HL-60 (cell line): Measurements from ENCODE around the gene OSBPL6.
"Not testable (repeated sequence)": the region's sequence is repeated elsewhere in the genome, so short reads cannot be mapped to it uniquely, and the experiment has no call there.

ENCODE experiments used
- DNase-seq, 2 experiments: peaks; one replicate each; pipeline ENCODE4 v3.0.0-alpha.2; 2010 to 2020; ENCODE audit warnings: low read depth in 1 of 2, low spot score in 1 of 2
- H3K27ac ChIP-seq: fragments of 250-450 bp; sonication (Bioruptor Pico); replicated peaks from 2 replicates; pipeline ENCODE4 v1.5.1; 2020; ENCODE audit warnings: mild to moderate bottlenecking, moderate library complexity
- H3K27me3 ChIP-seq: fragments of 250-450 bp; sonication (Bioruptor Pico); 2 replicates; pipeline ENCODE4 v1.5.1; 2021; ENCODE audit warnings: mild to moderate bottlenecking, moderate library complexity; ENCODE audit not compliant: insufficient read depth, poor library complexity, severe bottlenecking
- H3K4me3 ChIP-seq: replicated peaks from 2 replicates; pipeline ENCODE4 v1.5.1; 2011; ENCODE audit warnings: mild to moderate bottlenecking, control low read depth, low read length; ENCODE audit not compliant: insufficient read depth
- GABPA ChIP-seq: IDR thresholded peaks from 2 replicates; pipeline ENCODE4 v1.6.1; 2012; ENCODE audit warnings: low read depth
- POLR2AphosphoS5 ChIP-seq: IDR thresholded peaks from 2 replicates; pipeline ENCODE4 v1.6.1; 2012; ENCODE audit warnings: low read depth
- SPI1 ChIP-seq: IDR thresholded peaks from 2 replicates; pipeline ENCODE4 v1.6.1; 2012; ENCODE audit warnings: low read depth, mild to moderate bottlenecking, borderline replicate concordance
- TF ChIP-seq, protein P1 (sequence below): IDR thresholded peaks from one replicate; pipeline ENCODE4 v1.5.1; 2011; ENCODE audit warnings: low read length, control low read depth, inconsistent platforms; ENCODE audit not compliant: insufficient read depth
- TF ChIP-seq, protein P2 (sequence below): IDR thresholded peaks from 2 replicates; pipeline ENCODE4 v1.6.1; 2012; ENCODE audit warnings: low read depth; ENCODE audit not compliant: insufficient replicate concordance

Gene OSBPL6

DNA sequence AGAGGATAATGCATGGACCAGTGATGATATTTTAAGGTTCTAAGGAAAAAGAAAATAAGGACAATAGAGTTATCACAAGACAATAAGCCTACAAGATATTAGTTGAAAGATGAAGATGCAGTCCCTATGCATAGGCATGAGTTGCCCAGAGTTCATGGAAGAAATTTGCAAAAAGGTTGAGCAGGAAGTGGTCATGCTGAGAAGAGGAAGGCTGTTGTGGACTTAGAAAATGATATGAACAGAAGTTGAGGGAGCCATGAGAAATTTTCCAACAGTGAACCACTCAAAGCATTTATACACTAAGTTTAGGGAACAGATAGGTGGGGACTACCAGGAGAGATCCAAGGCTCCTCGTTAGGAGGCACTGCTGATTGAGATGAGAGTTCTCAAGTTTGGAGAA, 3.5 kb downstream of the OSBPL6 start:
- Histone ChIP-seq H3K27me3 (peaks cover 39% of the 10 kb centered on the region), H3K27ac (no peak overlapping the region), H3K4me3 (no peak overlapping the region)
- no peak for DNase-seq
- no peak for TF ChIP-seq POLR2AphosphoS5

DNA sequence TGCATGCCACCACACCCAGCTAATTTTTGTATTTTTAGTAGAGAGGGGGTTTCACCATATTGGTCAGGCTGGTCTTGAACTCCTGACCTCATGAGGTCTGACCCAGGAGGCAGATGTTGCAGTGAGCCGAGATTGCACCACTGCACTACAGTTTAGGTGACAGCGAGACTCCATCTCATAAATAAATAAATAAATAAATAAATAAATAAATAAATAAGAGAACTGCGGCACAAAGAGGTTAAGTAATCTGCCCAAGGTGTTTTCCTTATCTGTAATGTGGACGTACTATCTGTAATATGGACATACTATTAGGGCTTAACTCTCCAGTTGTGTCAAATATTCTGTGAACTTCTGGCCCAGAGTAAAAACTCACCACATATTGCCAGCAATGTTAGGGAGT, 4.1 kb downstream of the OSBPL6 start:
- not testable (repeated sequence) for H3K27ac ChIP-seq, H3K4me3 ChIP-seq, DNase-seq
- peaks cover 32% of the 10 kb centered on the region for H3K27me3 ChIP-seq

DNA sequence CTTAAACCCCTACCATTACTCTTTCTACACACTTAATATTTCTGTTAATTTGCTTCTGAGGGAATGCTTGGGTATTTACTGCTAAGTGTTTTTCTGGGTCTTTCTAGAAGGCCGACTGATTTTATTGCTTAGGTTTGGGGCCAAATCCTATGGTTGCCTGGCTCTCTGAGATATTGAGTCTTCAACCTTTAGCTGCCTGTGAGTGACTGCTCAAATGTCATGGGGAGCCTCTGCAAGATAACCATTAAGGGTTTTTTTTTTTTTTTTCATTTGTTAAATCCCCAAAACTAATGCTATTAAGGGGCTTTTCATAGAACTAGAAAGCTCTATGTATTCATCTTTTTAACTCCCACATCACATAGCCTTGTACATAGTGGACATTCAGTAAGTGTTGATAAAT, 5.0 kb downstream of the OSBPL6 start:
- DNase-seq = no peak
- H3K27me3 ChIP-seq = peaks cover 26% of the 10 kb centered on the region
- no peak overlapping the region for H3K27ac ChIP-seq
- no peak overlapping the region for H3K4me3 ChIP-seq
- TF ChIP-seq SPI1 = no peak

DNA sequence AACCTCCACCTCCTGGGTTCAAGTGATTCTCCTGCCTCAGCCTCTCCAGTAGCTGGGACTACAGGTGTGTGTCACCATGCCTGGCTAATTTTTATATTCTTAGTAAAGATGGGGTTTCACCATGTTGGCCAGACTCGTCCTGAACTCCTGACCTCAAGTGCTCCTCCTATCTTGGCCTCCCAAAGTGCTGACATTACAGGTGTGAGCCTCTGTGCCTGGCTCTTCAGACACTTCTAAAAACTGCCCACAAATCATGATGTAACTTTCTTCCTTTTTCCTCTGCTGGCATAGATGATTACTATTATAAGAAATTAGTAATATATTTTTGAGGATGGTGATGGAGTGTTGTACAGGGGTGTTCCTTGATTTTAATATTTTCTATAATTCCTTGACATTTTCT, 6.0 kb downstream of the OSBPL6 start:
- H3K4me3 ChIP-seq = no peak overlapping the region
- H3K27ac ChIP-seq = no peak overlapping the region
- no peak for DNase-seq
- TF ChIP-seq, protein P1, sequence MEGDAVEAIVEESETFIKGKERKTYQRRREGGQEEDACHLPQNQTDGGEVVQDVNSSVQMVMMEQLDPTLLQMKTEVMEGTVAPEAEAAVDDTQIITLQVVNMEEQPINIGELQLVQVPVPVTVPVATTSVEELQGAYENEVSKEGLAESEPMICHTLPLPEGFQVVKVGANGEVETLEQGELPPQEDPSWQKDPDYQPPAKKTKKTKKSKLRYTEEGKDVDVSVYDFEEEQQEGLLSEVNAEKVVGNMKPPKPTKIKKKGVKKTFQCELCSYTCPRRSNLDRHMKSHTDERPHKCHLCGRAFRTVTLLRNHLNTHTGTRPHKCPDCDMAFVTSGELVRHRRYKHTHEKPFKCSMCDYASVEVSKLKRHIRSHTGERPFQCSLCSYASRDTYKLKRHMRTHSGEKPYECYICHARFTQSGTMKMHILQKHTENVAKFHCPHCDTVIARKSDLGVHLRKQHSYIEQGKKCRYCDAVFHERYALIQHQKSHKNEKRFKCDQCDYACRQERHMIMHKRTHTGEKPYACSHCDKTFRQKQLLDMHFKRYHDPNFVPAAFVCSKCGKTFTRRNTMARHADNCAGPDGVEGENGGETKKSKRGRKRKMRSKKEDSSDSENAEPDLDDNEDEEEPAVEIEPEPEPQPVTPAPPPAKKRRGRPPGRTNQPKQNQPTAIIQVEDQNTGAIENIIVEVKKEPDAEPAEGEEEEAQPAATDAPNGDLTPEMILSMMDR = no peak
- TF ChIP-seq, protein P2, sequence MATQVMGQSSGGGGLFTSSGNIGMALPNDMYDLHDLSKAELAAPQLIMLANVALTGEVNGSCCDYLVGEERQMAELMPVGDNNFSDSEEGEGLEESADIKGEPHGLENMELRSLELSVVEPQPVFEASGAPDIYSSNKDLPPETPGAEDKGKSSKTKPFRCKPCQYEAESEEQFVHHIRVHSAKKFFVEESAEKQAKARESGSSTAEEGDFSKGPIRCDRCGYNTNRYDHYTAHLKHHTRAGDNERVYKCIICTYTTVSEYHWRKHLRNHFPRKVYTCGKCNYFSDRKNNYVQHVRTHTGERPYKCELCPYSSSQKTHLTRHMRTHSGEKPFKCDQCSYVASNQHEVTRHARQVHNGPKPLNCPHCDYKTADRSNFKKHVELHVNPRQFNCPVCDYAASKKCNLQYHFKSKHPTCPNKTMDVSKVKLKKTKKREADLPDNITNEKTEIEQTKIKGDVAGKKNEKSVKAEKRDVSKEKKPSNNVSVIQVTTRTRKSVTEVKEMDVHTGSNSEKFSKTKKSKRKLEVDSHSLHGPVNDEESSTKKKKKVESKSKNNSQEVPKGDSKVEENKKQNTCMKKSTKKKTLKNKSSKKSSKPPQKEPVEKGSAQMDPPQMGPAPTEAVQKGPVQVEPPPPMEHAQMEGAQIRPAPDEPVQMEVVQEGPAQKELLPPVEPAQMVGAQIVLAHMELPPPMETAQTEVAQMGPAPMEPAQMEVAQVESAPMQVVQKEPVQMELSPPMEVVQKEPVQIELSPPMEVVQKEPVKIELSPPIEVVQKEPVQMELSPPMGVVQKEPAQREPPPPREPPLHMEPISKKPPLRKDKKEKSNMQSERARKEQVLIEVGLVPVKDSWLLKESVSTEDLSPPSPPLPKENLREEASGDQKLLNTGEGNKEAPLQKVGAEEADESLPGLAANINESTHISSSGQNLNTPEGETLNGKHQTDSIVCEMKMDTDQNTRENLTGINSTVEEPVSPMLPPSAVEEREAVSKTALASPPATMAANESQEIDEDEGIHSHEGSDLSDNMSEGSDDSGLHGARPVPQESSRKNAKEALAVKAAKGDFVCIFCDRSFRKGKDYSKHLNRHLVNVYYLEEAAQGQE = no peak
- TF ChIP-seq POLR2AphosphoS5 (no peak), SPI1 (no peak), GABPA (no peak)
- H3K27me3 ChIP-seq = peaks cover 19% of the 10 kb centered on the region

DNA sequence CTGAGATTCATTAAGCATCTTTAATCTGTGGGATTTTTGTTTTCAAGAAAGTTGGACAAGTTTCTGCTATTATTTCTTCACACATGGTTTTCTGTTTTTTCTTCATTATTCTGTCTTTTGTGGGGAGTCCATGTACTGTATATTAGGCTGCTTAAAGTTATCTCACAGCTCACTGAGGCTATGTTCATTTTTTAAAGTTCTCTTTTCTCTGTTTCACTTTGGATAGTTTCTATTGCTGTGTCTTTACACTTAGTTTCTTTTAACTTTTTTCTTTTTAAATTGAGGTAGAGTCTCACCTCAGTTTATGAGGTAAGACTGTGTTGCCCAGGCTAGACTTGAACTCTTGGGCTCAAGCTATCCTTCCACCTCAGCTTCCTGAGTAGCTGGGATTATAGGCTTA, 8.6 kb downstream of the OSBPL6 start:
- Histone ChIP-seq H3K27me3 (no peaks in the 10 kb centered on the region), H3K4me3 (no peak overlapping the region), H3K27ac (no peak overlapping the region)
- TF ChIP-seq POLR2AphosphoS5 (no peak), SPI1 (no peak), GABPA (no peak)
- TF ChIP-seq, protein P2 = no peak
- TF ChIP-seq, protein P1 = no peak
- DNase-seq = no peak

DNA sequence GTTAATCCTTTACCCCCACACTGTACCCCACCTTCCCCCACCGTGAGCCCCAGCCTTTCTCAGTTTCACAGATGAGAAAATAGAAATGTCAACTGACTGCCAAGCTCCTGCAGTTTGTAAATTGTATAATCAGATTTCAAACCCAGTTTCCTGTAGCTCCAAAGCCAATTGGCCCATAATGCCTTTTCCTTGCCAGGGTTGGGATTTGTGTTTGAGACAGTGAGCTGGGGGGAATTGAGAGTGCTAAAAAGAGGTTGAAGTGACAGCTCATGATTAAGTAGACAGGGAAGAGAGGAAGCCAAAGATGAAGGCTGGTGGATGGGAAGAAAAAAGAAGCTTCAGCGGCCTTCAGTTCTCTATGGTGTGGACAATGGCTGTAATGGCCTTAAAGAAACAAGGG, 10.7 kb downstream of the OSBPL6 start:
- no peak overlapping the region for H3K4me3 ChIP-seq
- no peak for TF ChIP-seq SPI1
- TF ChIP-seq GABPA = no peak
- TF ChIP-seq, protein P2 = no peak
- TF ChIP-seq POLR2AphosphoS5 = no peak
- TF ChIP-seq, protein P1 = no peak
- H3K27ac ChIP-seq = no peak overlapping the region
- DNase-seq = no peak
- H3K27me3 ChIP-seq = no peaks in the 10 kb centered on the region
